ENCODE data around the gene USP32. TPM values are rescaled to one million over a fixed set of nuclear protein-coding genes. Genes with fewer than 3 reads are reported as not detected.

Gene USP32
- total RNA-seq, 1 experiment from 2014 or later, result 32.3 TPM

- Histone ChIP-seq H3K4me3 (no peak overlapping the region), H3K27me3 (ENCODE audit: insufficient read depth, low read depth) (no peaks in the 10 kb centered on the region), H3K36me3 (ENCODE audit: low read depth) (no peaks in the 10 kb centered on the region), H3K79me2 (ENCODE audit: low read depth) (0 out of 2 replicates have a peak, but pooled peaks cover 6% of the 10 kb centered on the region), H4K20me1 (ENCODE audit: insufficient read depth) (no peaks in the 10 kb centered on the region), H3K27ac (no peak overlapping the region), H3K4me1 (replicated peaks; ENCODE audit: insufficient read depth) (no peaks in the 10 kb centered on the region), H3K9me3 (ENCODE audit: insufficient read depth, low read depth) (no peaks in the 10 kb centered on the region), H3F3A (ENCODE audit: insufficient read depth, low read depth) (no peaks in the 10 kb centered on the region), H3K4me2 (no peak overlapping the region), H3K9me2 (ENCODE audit: insufficient read depth) (no peaks in the 10 kb centered on the region), H2AFZ (no peak overlapping the region)
- no TSS peak for BruUV-seq (replicated peaks)
- no peak for DNase-seq
- intact Hi-C loops (cut with micrococcal nuclease; ENCODE audit: unreplicated experiment), result no loop called here
- TF ChIP-seq CTCF (conservative IDR thresholded peaks at IDR 0.05) (no peak), EZH2 (IDR thresholded peaks at IDR 0.05; ENCODE audit: low read depth) (no peak)
- CTCF ChIA-PET, result no interaction called here
- POLR2A ChIA-PET (ENCODE audit: unreplicated experiment), result no interaction called here
Observed at GRCh38 chr17:60300949-60301348, 91.0 kb downstream of the USP32 start.

GRCh38 chr17:60300011-60300410 lies 91.9 kb downstream of the USP32 start:
- no peak overlapping the region for H2AFZ ChIP-seq
- H3K4me2 ChIP-seq, result no peak overlapping the region
- intact Hi-C loops (cut with micrococcal nuclease; ENCODE audit: unreplicated experiment), result no loop called here
- no peaks in the 10 kb centered on the region for H3K4me1 ChIP-seq (replicated peaks; ENCODE audit: insufficient read depth)
- DNase-seq, result no peak
- H3F3A ChIP-seq (ENCODE audit: insufficient read depth, low read depth), result no peaks in the 10 kb centered on the region
- H3K79me2 ChIP-seq (ENCODE audit: low read depth), result 0 out of 2 replicates have a peak, but pooled peaks cover 6% of the 10 kb centered on the region
- H3K36me3 ChIP-seq (ENCODE audit: low read depth), result no peaks in the 10 kb centered on the region
- H3K4me3 ChIP-seq, result no peak overlapping the region
- H3K9me2 ChIP-seq (ENCODE audit: insufficient read depth), result no peaks in the 10 kb centered on the region
- TF ChIP-seq EZH2 (IDR thresholded peaks at IDR 0.05; ENCODE audit: low read depth), result no peak
- no peak for TF ChIP-seq CTCF (conservative IDR thresholded peaks at IDR 0.05)
- no peak overlapping the region for H3K27ac ChIP-seq
- H4K20me1 ChIP-seq (ENCODE audit: insufficient read depth), result no peaks in the 10 kb centered on the region
- H3K9me3 ChIP-seq (ENCODE audit: insufficient read depth, low read depth), result no peaks in the 10 kb centered on the region
- POLR2A ChIA-PET (ENCODE audit: unreplicated experiment), result no interaction called here
- BruUV-seq (replicated peaks), result no TSS peak
- CTCF ChIA-PET, result no interaction called here
- H3K27me3 ChIP-seq (ENCODE audit: insufficient read depth, low read depth), result no peaks in the 10 kb centered on the region

DNA sequence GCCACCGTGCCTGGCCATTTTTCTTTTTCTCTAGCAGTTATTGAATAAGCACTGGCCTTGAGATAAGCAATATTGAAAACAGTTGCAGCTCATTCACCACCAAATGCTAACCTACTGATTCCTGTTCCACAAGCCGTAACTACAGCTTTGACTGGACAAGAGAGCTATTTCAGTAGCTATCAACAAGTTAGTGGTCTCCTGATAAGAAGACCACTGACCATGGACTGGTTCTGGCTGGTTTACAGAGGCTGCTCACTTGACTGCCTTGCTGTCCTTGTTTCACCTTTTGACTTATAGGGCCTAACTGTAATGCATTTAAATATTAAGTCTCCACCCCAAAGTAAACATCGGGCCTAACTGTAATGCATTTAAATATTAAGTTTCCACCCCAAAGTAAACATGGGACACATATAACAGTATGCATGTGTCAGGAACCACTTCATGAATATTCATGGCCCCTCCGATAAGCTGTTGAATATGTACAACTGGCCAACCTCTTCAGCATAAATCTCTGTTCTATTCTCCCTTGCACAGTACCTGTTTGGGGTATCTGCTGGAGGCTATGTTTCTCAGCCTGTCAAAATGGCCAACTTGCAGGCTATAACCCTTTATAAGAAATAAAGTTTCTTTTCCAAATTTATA lies 94.1 kb downstream of the USP32 start:
- H3K9me2 ChIP-seq (ENCODE audit: insufficient read depth), result no peaks in the 10 kb centered on the region
- H3F3A ChIP-seq (ENCODE audit: insufficient read depth, low read depth), result no peaks in the 10 kb centered on the region
- intact Hi-C loops (cut with micrococcal nuclease; ENCODE audit: unreplicated experiment), result no loop called here
- no peaks in the 10 kb centered on the region for H3K27me3 ChIP-seq (ENCODE audit: insufficient read depth, low read depth)
- no peak overlapping the region for H2AFZ ChIP-seq
- BruUV-seq (replicated peaks), result no TSS peak
- no peaks in the 10 kb centered on the region for H3K4me1 ChIP-seq (replicated peaks; ENCODE audit: insufficient read depth)
- 0 out of 2 replicates have a peak, but pooled peaks cover 6% of the 10 kb centered on the region for H3K79me2 ChIP-seq (ENCODE audit: low read depth)
- ChIA-PET POLR2A (ENCODE audit: unreplicated experiment) (no interaction called here), CTCF (no interaction called here)
- 0 out of 2 replicates have a peak, but pooled peaks cover 6% of the 10 kb centered on the region for H3K36me3 ChIP-seq (ENCODE audit: low read depth)
- TF ChIP-seq CTCF (conservative IDR thresholded peaks at IDR 0.05), result no peak
- no peak for TF ChIP-seq EZH2 (IDR thresholded peaks at IDR 0.05; ENCODE audit: low read depth)
- no peak overlapping the region for H3K27ac ChIP-seq
- H3K4me3 ChIP-seq, result no peak overlapping the region
- H3K4me2 ChIP-seq, result no peak overlapping the region
- no peaks in the 10 kb centered on the region for H4K20me1 ChIP-seq (ENCODE audit: insufficient read depth)
- H3K9me3 ChIP-seq (ENCODE audit: insufficient read depth, low read depth), result no peaks in the 10 kb centered on the region
- DNase-seq, result no peak
